Measurements from ENCODE around the gene RARRES2. TPM values are rescaled to one million over a fixed set of nuclear protein-coding genes. Genes with fewer than 3 reads are reported as not detected.

Gene RARRES2
- total RNA-seq, 2 experiments from 2014 or later = not detected

Other genes with a start within 250 kb of the RARRES2 start
- 1 to 10 TPM; 3.1 to 5.0 TPM for gene LRRC61, start 18.3 kb downstream of the RARRES2 start, total RNA-seq
- gene ACTR3C, start 18.1 kb downstream of the RARRES2 start, total RNA-seq = 1 to 10 TPM; 1.9 to 3.4 TPM
- 10 to 100 TPM; 58.2 to 59.8 TPM for gene REPIN1, start 27.2 kb upstream of the RARRES2 start, total RNA-seq
- gene ZNF775, start 37.7 kb upstream of the RARRES2 start, total RNA-seq = under 1 TPM; 0.38 to 0.45 TPM
- 1 to 10 TPM; 2.9 to 3.8 TPM for gene GIMAP8, start 109.0 kb upstream of the RARRES2 start, total RNA-seq
- 10 to 100 TPM; 48.4 to 50.7 TPM for gene GIMAP7, start 173.2 kb upstream of the RARRES2 start, total RNA-seq
- gene GIMAP4, start 225.8 kb upstream of the RARRES2 start, total RNA-seq = 10 to 100 TPM; 20.7 to 23.6 TPM